Mucosa of rectum (tissue), 2 donors: ENCODE data around the gene HLA-DQB2.
"Not testable (repeated sequence)": the region's sequence is repeated elsewhere in the genome, so short reads cannot be mapped to it uniquely, and the experiment has no call there.

Experiments used
- H3K27ac ChIP-seq, 2 donors: one replicate each; pipeline ENCODE4 v1.7.0; 2013; ENCODE audit warnings: inconsistent platforms in 2 of 2, low read depth in 2 of 2, low read length in 2 of 2
- H3K27me3 ChIP-seq, 2 donors: one replicate each; pipeline ENCODE4 v1.7.0; 2013; ENCODE audit warnings: low read length in 2 of 2; ENCODE audit not compliant: control insufficient read depth in 2 of 2, insufficient read depth in 2 of 2
- H3K36me3 ChIP-seq, 2 donors: one replicate each; pipeline ENCODE4 v1.7.0; 2013; ENCODE audit warnings: low read length in 2 of 2; ENCODE audit not compliant: control insufficient read depth in 2 of 2, insufficient read depth in 2 of 2
- H3K4me1 ChIP-seq, 2 donors: one replicate each; pipeline ENCODE4 v1.7.0; 2013; ENCODE audit warnings: low read length in 2 of 2, mild to moderate bottlenecking in 1 of 2; ENCODE audit not compliant: control insufficient read depth in 2 of 2, insufficient read depth in 2 of 2
- H3K4me3 ChIP-seq, 2 donors: one replicate each; pipeline ENCODE4 v1.7.0; 2013; ENCODE audit warnings: low read length in 2 of 2
- H3K9ac ChIP-seq, 2 donors: one replicate each; pipeline ENCODE4 v1.7.0; 2013; ENCODE audit warnings: low read length in 2 of 2, low read depth in 1 of 2, mild to moderate bottlenecking in 1 of 2
- H3K9me3 ChIP-seq, 2 donors: one replicate each; pipeline ENCODE4 v1.7.0; 2013; ENCODE audit warnings: low read length in 2 of 2; ENCODE audit not compliant: control insufficient read depth in 2 of 2
- donor health status: healthy.
- donor health status: Normal muscosa, but diverticular disease.

The HLA-DQB2 gene

GRCh38 chr6:32790306-32790705 is 27.0 kb upstream of the HLA-DQB2 start:
- Histone ChIP-seq H3K9ac (no peak overlapping the region), H3K36me3 (no peaks in the 10 kb centered on the region), H3K27ac (no peak overlapping the region), H3K4me3 (no peak overlapping the region), H3K4me1 (no peaks in the 10 kb centered on the region), H3K27me3 (peaks cover 11 to 19% of the 10 kb centered on the region in 2 donors), H3K9me3 (no peaks in the 10 kb centered on the region)

DNA sequence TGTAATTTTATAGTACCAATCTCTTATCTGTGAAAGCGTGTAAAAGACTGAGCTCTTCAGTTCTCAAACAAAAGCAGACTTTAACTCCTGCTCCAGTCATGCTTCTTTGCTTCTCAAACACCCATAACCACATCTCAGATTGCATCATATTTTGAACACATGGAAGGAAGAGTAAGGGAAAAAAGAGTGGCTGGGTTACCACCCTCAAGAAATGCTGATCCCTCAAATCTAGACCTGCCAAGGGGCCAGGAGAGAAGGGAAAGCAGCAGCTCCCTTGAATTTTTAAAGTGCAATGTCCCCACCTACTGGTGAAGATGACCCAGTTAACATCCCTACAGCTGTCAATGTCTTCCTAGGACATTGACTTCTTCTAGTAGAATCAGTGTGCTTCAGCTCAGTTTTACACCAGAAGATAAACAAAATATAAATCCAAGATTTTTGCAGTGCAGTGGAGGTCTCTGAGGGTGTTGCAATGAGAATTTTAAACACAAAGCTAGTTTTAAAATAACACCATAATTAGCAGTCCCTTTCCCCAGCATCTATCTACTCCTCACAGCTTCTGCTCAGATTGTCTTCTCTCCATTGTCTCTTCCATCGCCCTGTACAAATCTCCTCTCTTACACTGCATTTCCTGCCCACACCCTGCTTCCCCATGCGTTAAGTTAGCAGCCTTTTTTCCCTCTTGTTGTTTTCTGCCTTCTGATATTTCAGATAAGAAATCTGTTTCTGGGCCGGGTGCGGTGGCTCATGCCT is 22.6 kb upstream of the HLA-DQB2 start:
- H3K9me3 ChIP-seq: no peaks in the 10 kb centered on the region
- H3K27ac ChIP-seq: no peak overlapping the region
- H3K4me1 ChIP-seq: no peaks in the 10 kb centered on the region
- no peaks in the 10 kb centered on the region for H3K36me3 ChIP-seq
- H3K9ac ChIP-seq: no peak overlapping the region
- H3K4me3 ChIP-seq: no peak overlapping the region
- peaks cover 0 to 2% of the 10 kb centered on the region in 2 donors for H3K27me3 ChIP-seq

- H3K27ac ChIP-seq, H3K9me3 ChIP-seq, H3K9ac ChIP-seq, H3K27me3 ChIP-seq, H3K4me3 ChIP-seq, H3K36me3 ChIP-seq, H3K4me1 ChIP-seq: not testable (repeated sequence)
These were observed 19.6 kb upstream of the HLA-DQB2 start for GRCh38 chr6:32782923-32783322.

DNA sequence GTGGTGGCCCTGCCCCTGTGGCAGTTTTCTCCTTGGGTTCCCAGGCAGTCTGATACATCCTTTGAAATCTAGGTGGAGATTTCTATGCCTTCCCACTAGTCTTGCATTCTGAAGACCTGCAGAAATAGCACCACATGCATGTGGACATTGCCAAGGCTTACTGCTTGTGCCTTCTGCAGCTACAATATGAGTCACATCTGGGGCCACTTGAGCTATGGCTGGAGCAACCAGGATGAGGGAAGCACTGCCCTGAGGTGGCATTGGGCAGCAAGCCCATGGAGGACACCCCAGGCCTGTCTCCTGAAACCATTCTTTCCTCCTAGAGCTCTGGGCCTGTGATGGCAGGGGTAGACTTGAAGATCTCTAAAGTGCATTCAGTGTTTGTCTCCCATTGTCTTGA is 15.7 kb upstream of the HLA-DQB2 start:
- no peak overlapping the region for H3K27ac ChIP-seq
- H3K9ac ChIP-seq: no peak overlapping the region
- no peaks in the 10 kb centered on the region for H3K27me3 ChIP-seq
- H3K4me1 ChIP-seq: peaks cover 0 to 5% of the 10 kb centered on the region in 2 donors
- H3K9me3 ChIP-seq: no peaks in the 10 kb centered on the region
- H3K36me3 ChIP-seq: no peaks in the 10 kb centered on the region
- no peak overlapping the region for H3K4me3 ChIP-seq

- H3K4me3 ChIP-seq: no peak overlapping the region
- no peaks in the 10 kb centered on the region for H3K36me3 ChIP-seq
- H3K9me3 ChIP-seq: no peaks in the 10 kb centered on the region
- H3K27me3 ChIP-seq: no peaks in the 10 kb centered on the region
- H3K27ac ChIP-seq: no peak overlapping the region
- H3K4me1 ChIP-seq: peaks cover 0 to 5% of the 10 kb centered on the region in 2 donors
- H3K9ac ChIP-seq: no peak overlapping the region
These were observed 11.7 kb upstream of the HLA-DQB2 start for GRCh38 chr6:32775071-32775470.

- Histone ChIP-seq H3K4me3 (no peak overlapping the region), H3K9me3 (no peaks in the 10 kb centered on the region), H3K27ac (no peak overlapping the region), H3K9ac (no peak overlapping the region), H3K36me3 (no peaks in the 10 kb centered on the region), H3K4me1 (peaks cover 0 to 5% of the 10 kb centered on the region in 2 donors), H3K27me3 (no peaks in the 10 kb centered on the region)
These were observed 11.1 kb upstream of the HLA-DQB2 start for GRCh38 chr6:32774426-32774825.

- Histone ChIP-seq H3K9me3 (no peaks in the 10 kb centered on the region), H3K27ac (no peak overlapping the region), H3K36me3 (no peaks in the 10 kb centered on the region), H3K27me3 (no peaks in the 10 kb centered on the region), H3K4me1 (peaks cover 0 to 5% of the 10 kb centered on the region in 2 donors), H3K9ac (no peak overlapping the region), H3K4me3 (no peak overlapping the region)
These were observed 9.3 kb upstream of the HLA-DQB2 start for GRCh38 chr6:32772656-32773055.

DNA sequence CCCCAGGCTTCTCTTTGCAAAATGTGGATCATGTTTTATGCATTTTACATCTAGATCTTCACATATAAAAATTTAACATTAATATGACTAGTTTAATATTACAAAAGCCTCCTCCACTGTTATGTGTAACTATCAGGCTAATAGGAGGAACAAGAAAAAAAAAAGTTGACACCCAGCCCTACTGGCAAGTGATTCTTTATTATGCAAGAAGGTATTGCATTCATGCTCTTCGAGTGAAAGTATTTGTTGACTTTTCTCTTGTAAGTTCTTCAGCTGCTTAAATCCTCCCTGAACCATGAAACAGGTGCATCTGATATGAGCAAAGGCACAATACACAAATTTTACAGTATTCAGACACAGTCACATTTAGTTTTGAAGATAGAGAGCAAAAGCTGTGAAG is 716 bp upstream of the HLA-DQB2 start:
- Histone ChIP-seq H3K4me1 (peaks cover 0 to 5% of the 10 kb centered on the region in 2 donors), H3K9ac (no peak overlapping the region), H3K27me3 (peaks cover 0 to 2% of the 10 kb centered on the region in 2 donors), H3K9me3 (no peaks in the 10 kb centered on the region), H3K27ac (no peak overlapping the region), H3K4me3 (no peak overlapping the region), H3K36me3 (no peaks in the 10 kb centered on the region)

- peaks cover 0 to 5% of the 10 kb centered on the region in 2 donors for H3K4me1 ChIP-seq
- no peak overlapping the region for H3K9ac ChIP-seq
- peaks cover 0 to under 1% of the 10 kb centered on the region in 2 donors for H3K27me3 ChIP-seq
- no peak overlapping the region for H3K27ac ChIP-seq
- H3K9me3 ChIP-seq: no peaks in the 10 kb centered on the region
- no peak overlapping the region for H3K4me3 ChIP-seq
- no peaks in the 10 kb centered on the region for H3K36me3 ChIP-seq
These were observed 1.8 kb downstream of the HLA-DQB2 start for GRCh38 chr6:32761548-32761947.

GRCh38 chr6:32761072-32761471 is 2.3 kb downstream of the HLA-DQB2 start:
- no peak overlapping the region for H3K9ac ChIP-seq
- H3K4me1 ChIP-seq: peaks cover 0 to 5% of the 10 kb centered on the region in 2 donors
- H3K36me3 ChIP-seq: no peaks in the 10 kb centered on the region
- H3K27ac ChIP-seq: no peak overlapping the region
- no peaks in the 10 kb centered on the region for H3K9me3 ChIP-seq
- H3K4me3 ChIP-seq: no peak overlapping the region
- no peaks in the 10 kb centered on the region for H3K27me3 ChIP-seq
